ENCODE data around the gene GMNN.
A peak's percentile ranks its signal among the peaks of the same experiment; 100 is the strongest.
"Not testable (repeated sequence)": the region's sequence is repeated elsewhere in the genome, so short reads cannot be mapped to it uniquely, and the experiment has no call there.

Gene GMNN

GRCh38 chr6:24752503-24752902 is 22.2 kb upstream of the GMNN start:
- H3K27ac Mint-ChIP-seq, result no peak overlapping the region
- no peak for ATAC-seq (replicated peaks)

DNA sequence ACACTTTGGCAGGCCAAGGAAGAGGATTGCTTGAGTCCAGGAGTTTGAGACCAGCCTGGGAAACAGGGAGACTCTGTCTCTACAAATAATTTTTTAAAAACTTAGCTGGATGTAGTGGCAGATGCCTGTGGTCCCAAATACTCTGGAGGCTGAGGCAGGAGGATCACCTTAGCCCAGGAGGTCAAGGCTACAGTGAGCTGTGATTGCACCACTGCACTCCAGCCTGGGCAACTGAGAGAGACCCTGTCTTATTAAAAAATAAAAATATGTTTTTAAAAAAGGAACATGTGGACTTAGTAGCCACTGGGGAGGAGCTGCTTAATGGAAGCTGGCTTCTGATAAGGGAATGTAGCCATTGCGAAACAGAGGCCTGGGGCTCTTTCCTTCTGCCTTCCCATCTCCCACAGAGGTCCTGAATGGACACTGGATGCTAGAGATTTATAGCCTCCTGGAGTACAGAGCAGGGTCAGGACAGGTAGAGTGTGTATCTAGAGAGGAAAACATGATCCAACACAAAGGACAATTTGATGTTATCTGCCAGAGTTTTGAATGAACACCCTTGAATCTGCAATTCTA is 21.7 kb upstream of the GMNN start:
- H3K4me3 Mint-ChIP-seq, result no peak overlapping the region

More at GRCh38 chr6:24752503-24752902, 22.2 kb upstream of the GMNN start:
- no peak for DNase-seq
- no peaks in the 10 kb centered on the region for H3K36me3 Mint-ChIP-seq (ENCODE audit: insufficient read depth)
- H3K4me3 Mint-ChIP-seq, result no peak overlapping the region
- H3K4me1 Mint-ChIP-seq (ENCODE audit: low read depth in 2 of 2), result no peaks in the 10 kb centered on the region
- no peaks in the 10 kb centered on the region for H3K9me3 Mint-ChIP-seq
- peaks cover 6 to 23% of the 10 kb centered on the region in 2 donors for H3K27me3 Mint-ChIP-seq

GRCh38 chr6:24753545-24753944 is 21.2 kb upstream of the GMNN start:
- H3K27me3 Mint-ChIP-seq, result peaks cover 6 to 23% of the 10 kb centered on the region in 2 donors
- DNase-seq, result no peak

More for the DNA sequence above, 21.7 kb upstream of the GMNN start:
- Mint-ChIP-seq H3K27ac (no peak overlapping the region), H3K36me3 (ENCODE audit: insufficient read depth) (no peaks in the 10 kb centered on the region), H3K4me1 (ENCODE audit: low read depth in 2 of 2) (no peaks in the 10 kb centered on the region), H3K9me3 (no peaks in the 10 kb centered on the region), H3K27me3 (peaks cover 6 to 23% of the 10 kb centered on the region in 2 donors)
- DNase-seq, result no peak
- no peak for ATAC-seq (replicated peaks)

GRCh38 chr6:24754378-24754777 is 20.4 kb upstream of the GMNN start:
- not testable (repeated sequence) for H3K4me1 Mint-ChIP-seq (ENCODE audit: low read depth in 2 of 2); H3K4me3 Mint-ChIP-seq; DNase-seq; H3K36me3 Mint-ChIP-seq (ENCODE audit: insufficient read depth); H3K27ac Mint-ChIP-seq; ATAC-seq (replicated peaks); H3K9me3 Mint-ChIP-seq
- peaks cover 6 to 23% of the 10 kb centered on the region in 2 donors for H3K27me3 Mint-ChIP-seq

More at GRCh38 chr6:24753545-24753944, 21.2 kb upstream of the GMNN start:
- Mint-ChIP-seq H3K4me1 (ENCODE audit: low read depth in 2 of 2) (no peaks in the 10 kb centered on the region), H3K9me3 (no peaks in the 10 kb centered on the region), H3K4me3 (no peak overlapping the region), H3K27ac (no peak overlapping the region), H3K36me3 (ENCODE audit: insufficient read depth) (no peaks in the 10 kb centered on the region)
- no peak for ATAC-seq (replicated peaks)

- Mint-ChIP-seq H3K27ac (no peak overlapping the region), H3K4me1 (ENCODE audit: low read depth in 2 of 2) (no peaks in the 10 kb centered on the region), H3K4me3 (no peak overlapping the region), H3K9me3 (no peaks in the 10 kb centered on the region), H3K36me3 (ENCODE audit: insufficient read depth) (no peaks in the 10 kb centered on the region), H3K27me3 (peaks cover 6 to 23% of the 10 kb centered on the region in 2 donors)
- ATAC-seq (replicated peaks), result no peak
- no peak for DNase-seq
Observed at GRCh38 chr6:24755279-24755678, 19.5 kb upstream of the GMNN start.

GRCh38 chr6:24757611-24758010 is 17.1 kb upstream of the GMNN start:
- Mint-ChIP-seq H3K9me3 (no peaks in the 10 kb centered on the region), H3K4me1 (ENCODE audit: low read depth in 2 of 2) (no peaks in the 10 kb centered on the region), H3K27ac (no peak overlapping the region), H3K4me3 (no peak overlapping the region), H3K27me3 (peaks cover 0 to 10% of the 10 kb centered on the region in 2 donors), H3K36me3 (ENCODE audit: insufficient read depth) (no peaks in the 10 kb centered on the region)
- no peak for DNase-seq
- no peak for ATAC-seq (replicated peaks)

- no peak for ATAC-seq (replicated peaks)
- DNase-seq, result no peak
- Mint-ChIP-seq H3K27me3 (no peaks in the 10 kb centered on the region), H3K9me3 (no peaks in the 10 kb centered on the region), H3K36me3 (ENCODE audit: insufficient read depth) (no peaks in the 10 kb centered on the region), H3K27ac (no peak overlapping the region), H3K4me3 (no peak overlapping the region), H3K4me1 (ENCODE audit: low read depth in 2 of 2) (no peaks in the 10 kb centered on the region)
Observed at GRCh38 chr6:24759718-24760117, 15.0 kb upstream of the GMNN start.

GRCh38 chr6:24760210-24760609 is 14.5 kb upstream of the GMNN start:
- DNase-seq (no peak), ATAC-seq (replicated peaks) (no peak)
- H3K27me3 Mint-ChIP-seq, result no peaks in the 10 kb centered on the region
- no peaks in the 10 kb centered on the region for H3K4me1 Mint-ChIP-seq (ENCODE audit: low read depth in 2 of 2)
- no peaks in the 10 kb centered on the region for H3K9me3 Mint-ChIP-seq
- H3K36me3 Mint-ChIP-seq (ENCODE audit: insufficient read depth), result no peaks in the 10 kb centered on the region
- H3K27ac Mint-ChIP-seq, result no peak overlapping the region
- no peak overlapping the region for H3K4me3 Mint-ChIP-seq

GRCh38 chr6:24761193-24761835 is 13.4 kb upstream of the GMNN start:
- H3K27ac Mint-ChIP-seq, result peak overlapping the region in 1 of 2 donors; percentile 45
- H3K9me3 Mint-ChIP-seq, result no peaks in the 10 kb centered on the region
- no peak for DNase-seq
- no peaks in the 10 kb centered on the region for H3K27me3 Mint-ChIP-seq
- H3K4me1 Mint-ChIP-seq (ENCODE audit: low read depth in 2 of 2), result no peaks in the 10 kb centered on the region
- no peak for ATAC-seq (replicated peaks)
- H3K36me3 Mint-ChIP-seq (ENCODE audit: insufficient read depth), result no peaks in the 10 kb centered on the region
- no peak overlapping the region for H3K4me3 Mint-ChIP-seq

DNA sequence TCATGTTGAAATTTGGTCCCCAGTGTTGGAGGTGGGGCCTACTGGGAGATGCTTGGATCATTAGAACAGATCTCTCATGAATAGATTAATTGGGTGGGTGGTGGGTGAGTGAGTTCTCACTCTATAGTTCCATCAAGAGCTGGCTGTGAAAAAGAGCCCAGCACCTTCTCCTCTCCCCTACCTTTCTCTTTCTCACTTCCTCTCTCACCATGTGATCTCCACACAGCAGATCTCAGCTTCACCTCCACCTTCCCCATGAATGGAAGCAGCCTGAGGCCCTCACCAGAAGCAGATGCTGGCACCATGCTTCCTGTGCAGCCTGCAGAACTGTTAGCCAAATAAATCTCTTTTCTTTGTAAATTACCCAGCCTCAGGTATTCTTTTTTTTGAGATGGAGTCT is 12.9 kb upstream of the GMNN start:
- H3K9me3 Mint-ChIP-seq, result no peaks in the 10 kb centered on the region
- H3K27me3 Mint-ChIP-seq, result no peaks in the 10 kb centered on the region
- no peak overlapping the region for H3K4me3 Mint-ChIP-seq
- H3K4me1 Mint-ChIP-seq (ENCODE audit: low read depth in 2 of 2), result no peaks in the 10 kb centered on the region
- H3K27ac Mint-ChIP-seq, result peak overlapping the region in 1 of 2 donors; percentile 45
- DNase-seq, result no peak
- no peaks in the 10 kb centered on the region for H3K36me3 Mint-ChIP-seq (ENCODE audit: insufficient read depth)
- no peak for ATAC-seq (replicated peaks)

DNA sequence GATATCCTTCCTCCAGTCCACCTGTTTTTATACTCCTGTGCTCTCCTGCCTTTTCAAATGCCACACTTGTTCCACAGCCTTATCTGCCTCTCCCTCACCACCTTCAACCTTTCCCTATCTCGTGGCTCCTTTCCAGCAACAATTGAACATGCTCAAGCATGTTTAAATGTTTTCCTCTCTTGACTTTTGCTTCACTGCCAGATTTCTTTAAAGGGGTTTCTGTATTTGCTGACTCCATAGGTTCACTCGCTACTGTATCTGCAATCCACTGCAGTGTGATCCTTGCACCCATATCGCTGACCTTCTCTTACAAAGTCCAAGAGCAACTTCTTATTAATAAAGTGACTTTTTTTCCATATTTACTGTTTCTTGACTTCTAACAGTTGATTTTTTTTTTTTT is 11.2 kb upstream of the GMNN start:
- DNase-seq (no peak), ATAC-seq (replicated peaks) (no peak)
- Mint-ChIP-seq H3K27me3 (no peaks in the 10 kb centered on the region), H3K36me3 (ENCODE audit: insufficient read depth) (no peaks in the 10 kb centered on the region), H3K4me3 (no peak overlapping the region), H3K9me3 (no peaks in the 10 kb centered on the region), H3K4me1 (ENCODE audit: low read depth in 2 of 2) (peaks cover 0 to 2% of the 10 kb centered on the region in 2 donors), H3K27ac (no peak overlapping the region)

- not testable (repeated sequence) for H3K36me3 Mint-ChIP-seq (ENCODE audit: insufficient read depth); DNase-seq; H3K4me1 Mint-ChIP-seq (ENCODE audit: low read depth in 2 of 2); ATAC-seq (replicated peaks); H3K27ac Mint-ChIP-seq; H3K9me3 Mint-ChIP-seq; H3K4me3 Mint-ChIP-seq; H3K27me3 Mint-ChIP-seq
Observed at GRCh38 chr6:24764833-24765828, 9.6 kb upstream of the GMNN start.

- not testable (repeated sequence) for DNase-seq; H3K27me3 Mint-ChIP-seq; H3K4me3 Mint-ChIP-seq; H3K27ac Mint-ChIP-seq; ATAC-seq (replicated peaks); H3K4me1 Mint-ChIP-seq (ENCODE audit: low read depth in 2 of 2); H3K36me3 Mint-ChIP-seq (ENCODE audit: insufficient read depth); H3K9me3 Mint-ChIP-seq
Observed at GRCh38 chr6:24765968-24766367, 8.8 kb upstream of the GMNN start.
